ENCODE measurements around the gene MAPK8IP1. TPM values are rescaled to one million over a fixed set of nuclear protein-coding genes. Genes with fewer than 3 reads are reported as not detected.

MAPK8IP1 gene
- total and polyA plus RNA-seq, 4 donors = 4.7 to 15.4 (median 5.7) TPM

GRCh38 chr11:45917286-45917622, 31.8 kb downstream of the MAPK8IP1 start:
- Histone ChIP-seq H3K9me3 (ENCODE audit: control insufficient read depth in 4 of 4, insufficient read depth in 3 of 4, low read length in 3 of 4) (no peaks in the 10 kb centered on the region), H3K9ac (ENCODE audit: insufficient read depth in 1 of 2, low read length in 2 of 2) (peak overlapping the region; percentile 84), H3K27me3 (ENCODE audit: control insufficient read depth in 3 of 3, insufficient read depth in 3 of 3, low read length in 2 of 3) (peaks cover 0 to 7% (median 6%) of the 10 kb centered on the region in 3 donors), H3K27ac (ENCODE audit: low read depth in 1 of 2, low read length in 1 of 2) (peak overlapping the region; percentile 94 to 95), H3K4me1 (ENCODE audit: control insufficient read depth in 5 of 5, insufficient read depth in 5 of 5, low read length in 5 of 5) (peaks cover 0 to 24% (median 4%) of the 10 kb centered on the region in 5 donors), H3K36me3 (ENCODE audit: control insufficient read depth in 4 of 4, insufficient read depth in 4 of 4, low read length in 4 of 4) (peaks cover 5 to 29% (median 11%) of the 10 kb centered on the region in 4 donors), H3K4me3 (peak overlapping the region; percentile 97)
- ATAC-seq (ENCODE audit: insufficient read depth, low FRiP score) (no peak), DNase-seq (no peak)
- WGBS, 2 donors = 4 to 6% methylated on average over 16 of the region's 16 CpGs
- no peak for TF ChIP-seq CTCF (IDR thresholded peaks at IDR 0.05; ENCODE audit: control extremely low read depth, extremely low read depth)

- Histone ChIP-seq H3K27me3 (ENCODE audit: control insufficient read depth in 3 of 3, insufficient read depth in 3 of 3, low read length in 2 of 3) (peaks cover 0 to 7% (median 6%) of the 10 kb centered on the region in 3 donors), H3K9ac (ENCODE audit: insufficient read depth in 1 of 2, low read length in 2 of 2) (peak within 1 kb of the TSS; percentile 84 to 85), H3K36me3 (ENCODE audit: control insufficient read depth in 4 of 4, insufficient read depth in 4 of 4, low read length in 4 of 4) (peaks cover 5 to 29% (median 11%) of the 10 kb centered on the region in 4 donors), H3K27ac (ENCODE audit: low read depth in 1 of 2, low read length in 1 of 2) (peak within 1 kb of the TSS; percentile 94 to 95), H3K4me1 (ENCODE audit: control insufficient read depth in 5 of 5, insufficient read depth in 5 of 5, low read length in 5 of 5) (peaks cover 0 to 26% (median 4%) of the 10 kb centered on the region in 5 donors), H3K9me3 (ENCODE audit: control insufficient read depth in 4 of 4, insufficient read depth in 3 of 4, low read length in 3 of 4) (no peaks in the 10 kb centered on the region), H3K4me3 (peak within 1 kb of the TSS; percentile 97)
- ATAC-seq (ENCODE audit: insufficient read depth, low FRiP score) (peak; percentile 83), DNase-seq (peak; percentile 98 to 100 (median 99))
- TF ChIP-seq CTCF (IDR thresholded peaks at IDR 0.05; ENCODE audit: control extremely low read depth, extremely low read depth) = no peak
- WGBS, 2 donors = 0% methylated on average over 45 of the region's 45 CpGs
These were observed 32.3 kb downstream of the MAPK8IP1 start, which contains the start of gene PEX16 for GRCh38 chr11:45917623-45918330. TSS of gene PEX16 (minus strand) at chr11:45917877. CDS start at chr11:45917811, 66 bp downstream.

- Histone ChIP-seq H3K27ac (ENCODE audit: low read depth in 1 of 2, low read length in 1 of 2) (peak overlapping the region; percentile 94 to 95), H3K27me3 (ENCODE audit: control insufficient read depth in 3 of 3, insufficient read depth in 3 of 3, low read length in 2 of 3) (peaks cover 0 to 10% (median 6%) of the 10 kb centered on the region in 3 donors), H3K36me3 (ENCODE audit: control insufficient read depth in 4 of 4, insufficient read depth in 4 of 4, low read length in 4 of 4) (peaks cover 5 to 23% (median 11%) of the 10 kb centered on the region in 4 donors), H3K4me1 (ENCODE audit: control insufficient read depth in 5 of 5, insufficient read depth in 5 of 5, low read length in 5 of 5) (peaks cover 0 to 31% (median 4%) of the 10 kb centered on the region in 5 donors), H3K9me3 (ENCODE audit: control insufficient read depth in 4 of 4, insufficient read depth in 3 of 4, low read length in 3 of 4) (no peaks in the 10 kb centered on the region), H3K9ac (ENCODE audit: insufficient read depth in 1 of 2, low read length in 2 of 2) (peak overlapping the region in 1 of 2 donors; percentile 85), H3K4me3 (peak overlapping the region; percentile 97)
- no peak for TF ChIP-seq CTCF (IDR thresholded peaks at IDR 0.05; ENCODE audit: control extremely low read depth, extremely low read depth)
- WGBS, 2 donors = 0 to 1% methylated on average over 38 of the region's 38 CpGs
- ATAC-seq (ENCODE audit: insufficient read depth, low FRiP score) (peak; percentile 54), DNase-seq (peak; percentile 60 to 71 (median 70))
These were observed 33.0 kb downstream of the MAPK8IP1 start for GRCh38 chr11:45918331-45918941.

All from lung (tissue), 12 donors.